A549 (cell line): ENCODE measurements around the gene PRMT5. TPM values are rescaled to one million over a fixed set of nuclear protein-coding genes. Genes with fewer than 3 reads are reported as not detected.

Experiments used
- ATAC-seq, 2 experiments: fragments of 200-7000 bp in 1 of 2; fragments of >200 bp in 1 of 2; cut with Nextera tagmentation in 1 of 2; cut with Tn5 transposase in 1 of 2; 3 replicates each; pipeline versions ENCODE4 v1.8.0 to v1.9.1; 2018 to 2020; ENCODE audit warnings: mild to moderate bottlenecking in 1 of 2, moderate library complexity in 1 of 2
- CTCF ChIA-PET: fragments of 300-600 bp; sonication (Branson Sonifier 250); formaldehyde crosslinking; extraction: SDS; loops from one replicate; lab custom pipeline; 2021; ENCODE audit warnings: antibody characterized with exemption, inconsistent platforms; lab: Yijun Ruan, JAX
- POLR2A ChIA-PET: fragments of 350-600 bp; formaldehyde crosslinking; extraction: SDS; loops from one replicate; lab custom pipeline; 2021; ENCODE audit warnings: antibody characterized with exemption, inconsistent platforms; lab: Yijun Ruan, JAX
- DNase-seq, 2 experiments: peaks; one replicate each; pipeline versions ENCODE4 v3.0.0 to v3.0.0-alpha.2; 2011 to 2016; ENCODE audit warnings: low read depth in 1 of 2, low spot score in 1 of 2
- FAIRE-seq: peaks from 2 replicates; lab custom pipeline; 2011; peaks lifted over from hg19 to GRCh38; lab: Jason Lieb, UNC
- H3K27ac ChIP-seq, 2 experiments: fragments of >200 bp; sonication (Bioruptor Twin); formaldehyde crosslinking; 3 replicates each; pipeline ENCODE4 v1.5.1; 2016 to 2017
- H3K4me1 ChIP-seq: fragments of >200 bp; sonication (Bioruptor Twin); formaldehyde crosslinking; 3 replicates; pipeline ENCODE4 v1.6.1; 2016
- H3K4me2 ChIP-seq: fragments of >200 bp; sonication (Bioruptor Twin); formaldehyde crosslinking; 3 replicates; pipeline ENCODE4 v1.6.1; 2016
- H3K4me3 ChIP-seq: fragments of >200 bp; sonication (Bioruptor Twin); formaldehyde crosslinking; 3 replicates; pipeline ENCODE4 v1.5.1; 2016
- H3K9me3 ChIP-seq: fragments of >200 bp; sonication (Bioruptor Twin); formaldehyde crosslinking; 3 replicates; pipeline ENCODE4 v1.6.1; 2016
- BHLHE40 ChIP-seq: IDR thresholded peaks from 2 replicates; pipeline ENCODE4 v1.6.1; 2012; ENCODE audit warnings: low read depth, low read length, inconsistent platforms
- CBX8 ChIP-seq: fragments of 200-600 bp; sonication (generic); IDR thresholded peaks from 2 replicates; pipeline ENCODE4 v1.6.1; 2016
- CHD2 ChIP-seq: fragments of 150-350 bp; IDR thresholded peaks from 2 replicates; pipeline ENCODE4 v1.6.1; 2014; ENCODE audit warnings: low read length; ENCODE audit not compliant: partially characterized antibody
- CHD4 ChIP-seq: fragments of 200-600 bp; sonication (generic); IDR thresholded peaks from 2 replicates; pipeline ENCODE4 v1.6.1; 2016; ENCODE audit warnings: antibody characterized with exemption, mild to moderate bottlenecking, borderline replicate concordance
- EHF ChIP-seq: fragments of 250-450 bp; sonication (Bioruptor Pico); IDR thresholded peaks from 2 replicates; pipeline ENCODE4 v1.5.0; 2020; ENCODE audit warnings: mild to moderate bottlenecking
- EHMT2 ChIP-seq: fragments of 200-600 bp; sonication (generic); IDR thresholded peaks from 2 replicates; pipeline ENCODE4 v1.6.1; 2016; ENCODE audit warnings: antibody characterized with exemption, low read depth, mild to moderate bottlenecking, moderate library complexity
- FOXS1 ChIP-seq: fragments of 250-450 bp; sonication (Bioruptor Pico); IDR thresholded peaks from 2 replicates; pipeline ENCODE4 v1.5.0; 2020; ENCODE audit warnings: mild to moderate bottlenecking, moderate library complexity
- GATA3 ChIP-seq: IDR thresholded peaks from 2 replicates; pipeline ENCODE4 v1.6.1; 2012; ENCODE audit warnings: borderline replicate concordance
- HDAC2 ChIP-seq: fragments of 200-600 bp; sonication (generic); IDR thresholded peaks from 2 replicates; pipeline ENCODE4 v1.6.1; 2016
- HOXA7 ChIP-seq: fragments of 250-450 bp; sonication (Bioruptor Pico); IDR thresholded peaks from 2 replicates; pipeline ENCODE4 v1.5.0; 2020; ENCODE audit warnings: mild to moderate bottlenecking, moderate library complexity
- HOXB13 ChIP-seq: fragments of 250-450 bp; sonication (Bioruptor Pico); IDR thresholded peaks from 2 replicates; pipeline ENCODE4 v1.5.0; 2020; ENCODE audit warnings: low read depth, mild to moderate bottlenecking, moderate library complexity
- JUN ChIP-seq, 2 experiments: fragments of >200 bp; sonication (Bioruptor Twin); formaldehyde crosslinking; IDR thresholded peaks; 2 replicates in 1 of 2; 3 replicates in 1 of 2; pipeline ENCODE4 v1.6.1; 2016 to 2017
- JUNB ChIP-seq: fragments of >200 bp; sonication (Bioruptor Twin); formaldehyde crosslinking; IDR thresholded peaks from 2 replicates; pipeline ENCODE4 v1.6.1; 2016
- KDM1A ChIP-seq: fragments of 200-600 bp; sonication (generic); IDR thresholded peaks from 2 replicates; pipeline ENCODE4 v1.6.1; 2016; ENCODE audit warnings: low read depth, mild to moderate bottlenecking
- KDM5A ChIP-seq: fragments of 200-600 bp; sonication (generic); IDR thresholded peaks from 2 replicates; pipeline ENCODE4 v1.6.1; 2016; ENCODE audit warnings: antibody characterized with exemption, mild to moderate bottlenecking
- MAFK ChIP-seq: fragments of 450-650 bp; IDR thresholded peaks from 2 replicates; pipeline ENCODE4 v1.6.1; 2014; ENCODE audit not compliant: partially characterized antibody
- NFE2L2 ChIP-seq: fragments of 150-350 bp; conservative IDR thresholded peaks from 2 replicates; pipeline ENCODE4 v1.6.1; 2014; ENCODE audit warnings: low read length
- NR3C1 ChIP-seq: fragments of >200 bp; sonication (Bioruptor Twin); formaldehyde crosslinking; IDR thresholded peaks from 3 replicates; pipeline ENCODE4 v1.6.1; 2017
- PHF8 ChIP-seq: fragments of 200-600 bp; sonication (generic); IDR thresholded peaks from 2 replicates; pipeline ENCODE4 v1.6.1; 2016; ENCODE audit warnings: low read depth, mild to moderate bottlenecking, antibody characterized with exemption, moderate library complexity, borderline replicate concordance
- POLR2A ChIP-seq: IDR thresholded peaks from 2 replicates; pipeline ENCODE4 v1.6.1; 2012; ENCODE audit warnings: mild to moderate bottlenecking, low read length
- RAD21 ChIP-seq, 2 experiments: fragments of >200 bp in 1 of 2; sonication (Bioruptor Twin) in 1 of 2; formaldehyde crosslinking in 1 of 2; IDR thresholded peaks in 1 of 2; conservative IDR thresholded peaks in 1 of 2; 2 replicates in 1 of 2; 3 replicates in 1 of 2; pipeline ENCODE4 v1.6.1; 2012 to 2018; ENCODE audit warnings: inconsistent platforms in 1 of 2
- RARB ChIP-seq: fragments of 250-450 bp; sonication (Bioruptor Pico); IDR thresholded peaks from 2 replicates; pipeline ENCODE4 v1.8.0; 2021; ENCODE audit warnings: mild to moderate bottlenecking, moderate library complexity
- RFX5 ChIP-seq: fragments of 450-650 bp; IDR thresholded peaks from 2 replicates; pipeline ENCODE4 v1.7.1; 2014; ENCODE audit warnings: antibody characterized with exemption, mild to moderate bottlenecking, moderate library complexity
- SMC3 ChIP-seq: fragments of >200 bp; sonication (Bioruptor Twin); formaldehyde crosslinking; IDR thresholded peaks from 3 replicates; pipeline ENCODE4 v1.6.1; 2018; ENCODE audit warnings: inconsistent platforms
- SREBF2 ChIP-seq: fragments of 450-650 bp; IDR thresholded peaks from 2 replicates; pipeline ENCODE4 v1.6.1; 2014; ENCODE audit warnings: mild to moderate bottlenecking, moderate library complexity
- TFCP2L1 ChIP-seq: fragments of 250-450 bp; sonication (Bioruptor Pico); IDR thresholded peaks from 2 replicates; pipeline ENCODE4 v1.5.0; 2021; ENCODE audit warnings: mild to moderate bottlenecking
- TP53 ChIP-seq: fragments of 250-450 bp; sonication (Bioruptor Pico); IDR thresholded peaks from 2 replicates; pipeline ENCODE4 v1.5.0; 2021; ENCODE audit warnings: mild to moderate bottlenecking, moderate library complexity
- ZNF302 ChIP-seq: fragments of 250-450 bp; sonication (Bioruptor Pico); IDR thresholded peaks from 2 replicates; pipeline ENCODE4 v1.9.0; 2021; ENCODE audit warnings: inconsistent platforms, mild to moderate bottlenecking, moderate library complexity
- WGBS: methylation state at CpG from one replicate; pipeline ENCODE4 v1.1.6; 2017; ENCODE audit errors: missing lambda C conversion rate; 5-methylcytosine and 5-hydroxymethylcytosine counted together
- polyA plus RNA-seq, 4 experiments: library from polyadenylated mRNA; depleted of rRNA in 3 of 4; stranded (reverse); fragments of >200 nt; fragmentation: RNase III in 1 of 4; extraction: RNeasy Plus Mini Kit Qiagen cat#74134 plus additional on column Dnase treatment in 1 of 4; gene quantifications; 2 replicates in 3 of 4; 3 replicates in 1 of 4; pipeline ENCODE4 v1.2.3, GENCODE V29; 2011 to 2017
- TF ChIP-seq, protein P1 (sequence below): fragments of 200-600 bp; sonication (generic); IDR thresholded peaks from 2 replicates; pipeline ENCODE4 v1.6.1; 2016; ENCODE audit warnings: antibody characterized with exemption, mild to moderate bottlenecking, moderate library complexity
- TF ChIP-seq, protein P2 (sequence below): IDR thresholded peaks from 2 replicates; pipeline ENCODE4 v1.6.1; 2012
- TF ChIP-seq, protein P3 (sequence below): fragments of 250-450 bp; sonication (Bioruptor Pico); IDR thresholded peaks from 2 replicates; pipeline ENCODE4 v1.5.0; 2020; ENCODE audit warnings: low read depth, mild to moderate bottlenecking, moderate library complexity
- TF ChIP-seq, protein P4 (sequence below): IDR thresholded peaks from 2 replicates; pipeline ENCODE4 v1.6.1; 2012
- TF ChIP-seq, protein P5 (sequence below): fragments of 450-650 bp; IDR thresholded peaks from 2 replicates; pipeline ENCODE4 v1.6.1; 2014; ENCODE audit warnings: antibody characterized with exemption
- TF ChIP-seq, protein P6 (sequence below): fragments of >200 bp; sonication (Bioruptor Twin); formaldehyde crosslinking; IDR thresholded peaks from 2 replicates; pipeline ENCODE4 v1.6.1; 2016
- TF ChIP-seq, protein P7 (sequence below): fragments of >200 bp; sonication (Bioruptor Twin); formaldehyde crosslinking; IDR thresholded peaks from 3 replicates; pipeline ENCODE4 v1.6.1; 2016

PRMT5 gene
- polyA plus RNA-seq, 2 of the 4 experiments (the other 2 are of a cell fraction) = 188 to 214 TPM

DNA sequence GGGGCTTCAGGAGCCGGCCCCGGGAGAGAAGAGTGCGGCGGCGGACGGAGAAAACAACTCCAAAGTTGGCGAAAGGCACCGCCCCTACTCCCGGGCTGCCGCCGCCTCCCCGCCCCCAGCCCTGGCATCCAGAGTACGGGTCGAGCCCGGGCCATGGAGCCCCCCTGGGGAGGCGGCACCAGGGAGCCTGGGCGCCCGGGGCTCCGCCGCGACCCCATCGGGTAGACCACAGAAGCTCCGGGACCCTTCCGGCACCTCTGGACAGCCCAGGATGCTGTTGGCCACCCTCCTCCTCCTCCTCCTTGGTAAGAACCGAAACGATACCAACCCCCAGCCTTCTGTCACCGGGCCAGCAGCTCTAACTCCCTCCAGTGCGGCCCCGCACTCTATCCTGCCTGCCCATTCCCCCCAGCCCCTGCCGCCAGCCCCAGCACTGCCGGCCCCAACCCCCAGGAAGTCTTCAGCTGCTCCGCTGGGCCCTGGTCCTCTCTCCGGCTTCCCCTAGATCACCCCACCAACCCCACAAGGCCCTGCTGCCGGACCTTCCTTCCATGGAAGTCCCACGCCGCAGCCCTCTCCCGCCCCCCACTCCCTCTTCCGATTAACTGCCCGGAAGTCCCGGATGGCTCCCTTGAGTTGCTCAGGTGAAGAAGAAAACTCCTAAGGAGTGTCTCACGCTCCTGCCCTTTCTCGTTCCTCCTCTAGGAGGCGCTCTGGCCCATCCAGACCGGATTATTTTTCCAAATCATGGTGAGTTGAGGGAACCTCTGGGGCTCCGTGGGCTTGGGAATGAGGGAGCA, 56.9 kb downstream of the PRMT5 start:
- Histone ChIP-seq H3K27ac (peak overlapping the region; percentile 94 to 98), H3K9me3 (no peaks in the 10 kb centered on the region), H3K4me1 (peaks cover 21% of the 10 kb centered on the region), H3K4me2 (peak overlapping the region; percentile 81), H3K4me3 (peak overlapping the region; percentile 78)
- CTCF ChIA-PET = interaction anchor here (0.6 to 23.1 kb wide), 39 partner anchors 12 to 319 kb away, joined by 3 to 368 read pairs (median 4); partner anchors contain the start of genes AJUBA, MMP14, PRMT5 and RBM23
- no peak for FAIRE-seq
- DNase-seq = peak; percentile 87 to 90
- peak; percentile 72 to 82 for ATAC-seq
- 1% methylated on average over 22 of the region's 45 CpGs for WGBS
- POLR2A ChIA-PET = interaction anchor here (0.6 to 3.1 kb wide), 10 partner anchors 10 to 300 kb away, joined by 3 to 12 read pairs (median 4); partner anchors contain the start of genes OXA1L, PRMT5 and REM2
- TF ChIP-seq HDAC2 (no peak), ZNF302 (CRISPR knock-in tag) (no peak), JUNB (no peak), CHD4 (no peak), RARB (CRISPR knock-in tag) (no peak), KDM5A (0 out of 2 replicates have a peak, but pooled peaks have one; percentile 17), EHF (CRISPR knock-in tag) (no peak), SMC3 (peak; percentile 57), SREBF2 (no peak), JUN (IDR thresholded peaks at IDR 0.05) (peak in 1 of 2 experiments; percentile 51; a peak in 2 of 5 replicates), PHF8 (peak; percentile 45; the same call in 1 of the 2 replicates), NFE2L2 (peak; percentile 50), KDM1A (0 out of 2 replicates have a peak, but pooled peaks have one; percentile 29), CBX8 (no peak), POLR2A (0 out of 2 replicates have a peak, but pooled peaks have one; percentile 24), NR3C1 (no peak), EHMT2 (no peak), RAD21 (conservative IDR thresholded peaks at IDR 0.05 in 1 of 2, IDR thresholded peaks at IDR 0.05 in 1 of 2) (peak; percentile 69 to 75), RFX5 (no peak), HOXA7 (CRISPR knock-in tag) (no peak), TFCP2L1 (CRISPR knock-in tag) (no peak), HOXB13 (no peak), BHLHE40 (no peak), TP53 (CRISPR knock-in tag) (no peak), CHD2 (no peak), GATA3 (no peak), FOXS1 (CRISPR knock-in tag) (no peak), MAFK (peak; percentile 26)
- TF ChIP-seq, protein P1, sequence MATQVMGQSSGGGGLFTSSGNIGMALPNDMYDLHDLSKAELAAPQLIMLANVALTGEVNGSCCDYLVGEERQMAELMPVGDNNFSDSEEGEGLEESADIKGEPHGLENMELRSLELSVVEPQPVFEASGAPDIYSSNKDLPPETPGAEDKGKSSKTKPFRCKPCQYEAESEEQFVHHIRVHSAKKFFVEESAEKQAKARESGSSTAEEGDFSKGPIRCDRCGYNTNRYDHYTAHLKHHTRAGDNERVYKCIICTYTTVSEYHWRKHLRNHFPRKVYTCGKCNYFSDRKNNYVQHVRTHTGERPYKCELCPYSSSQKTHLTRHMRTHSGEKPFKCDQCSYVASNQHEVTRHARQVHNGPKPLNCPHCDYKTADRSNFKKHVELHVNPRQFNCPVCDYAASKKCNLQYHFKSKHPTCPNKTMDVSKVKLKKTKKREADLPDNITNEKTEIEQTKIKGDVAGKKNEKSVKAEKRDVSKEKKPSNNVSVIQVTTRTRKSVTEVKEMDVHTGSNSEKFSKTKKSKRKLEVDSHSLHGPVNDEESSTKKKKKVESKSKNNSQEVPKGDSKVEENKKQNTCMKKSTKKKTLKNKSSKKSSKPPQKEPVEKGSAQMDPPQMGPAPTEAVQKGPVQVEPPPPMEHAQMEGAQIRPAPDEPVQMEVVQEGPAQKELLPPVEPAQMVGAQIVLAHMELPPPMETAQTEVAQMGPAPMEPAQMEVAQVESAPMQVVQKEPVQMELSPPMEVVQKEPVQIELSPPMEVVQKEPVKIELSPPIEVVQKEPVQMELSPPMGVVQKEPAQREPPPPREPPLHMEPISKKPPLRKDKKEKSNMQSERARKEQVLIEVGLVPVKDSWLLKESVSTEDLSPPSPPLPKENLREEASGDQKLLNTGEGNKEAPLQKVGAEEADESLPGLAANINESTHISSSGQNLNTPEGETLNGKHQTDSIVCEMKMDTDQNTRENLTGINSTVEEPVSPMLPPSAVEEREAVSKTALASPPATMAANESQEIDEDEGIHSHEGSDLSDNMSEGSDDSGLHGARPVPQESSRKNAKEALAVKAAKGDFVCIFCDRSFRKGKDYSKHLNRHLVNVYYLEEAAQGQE = no peak
- TF ChIP-seq, protein P2, sequence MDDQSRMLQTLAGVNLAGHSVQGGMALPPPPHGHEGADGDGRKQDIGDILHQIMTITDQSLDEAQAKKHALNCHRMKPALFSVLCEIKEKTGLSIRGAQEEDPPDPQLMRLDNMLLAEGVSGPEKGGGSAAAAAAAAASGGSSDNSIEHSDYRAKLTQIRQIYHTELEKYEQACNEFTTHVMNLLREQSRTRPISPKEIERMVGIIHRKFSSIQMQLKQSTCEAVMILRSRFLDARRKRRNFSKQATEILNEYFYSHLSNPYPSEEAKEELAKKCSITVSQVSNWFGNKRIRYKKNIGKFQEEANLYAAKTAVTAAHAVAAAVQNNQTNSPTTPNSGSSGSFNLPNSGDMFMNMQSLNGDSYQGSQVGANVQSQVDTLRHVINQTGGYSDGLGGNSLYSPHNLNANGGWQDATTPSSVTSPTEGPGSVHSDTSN = no peak
- TF ChIP-seq, protein P3, sequence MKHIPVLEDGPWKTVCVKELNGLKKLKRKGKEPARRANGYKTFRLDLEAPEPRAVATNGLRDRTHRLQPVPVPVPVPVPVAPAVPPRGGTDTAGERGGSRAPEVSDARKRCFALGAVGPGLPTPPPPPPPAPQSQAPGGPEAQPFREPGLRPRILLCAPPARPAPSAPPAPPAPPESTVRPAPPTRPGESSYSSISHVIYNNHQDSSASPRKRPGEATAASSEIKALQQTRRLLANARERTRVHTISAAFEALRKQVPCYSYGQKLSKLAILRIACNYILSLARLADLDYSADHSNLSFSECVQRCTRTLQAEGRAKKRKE (CRISPR knock-in tag) = no peak
- TF ChIP-seq, protein P4, sequence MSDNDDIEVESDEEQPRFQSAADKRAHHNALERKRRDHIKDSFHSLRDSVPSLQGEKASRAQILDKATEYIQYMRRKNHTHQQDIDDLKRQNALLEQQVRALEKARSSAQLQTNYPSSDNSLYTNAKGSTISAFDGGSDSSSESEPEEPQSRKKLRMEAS = peak; percentile 50
- TF ChIP-seq, protein P5, sequence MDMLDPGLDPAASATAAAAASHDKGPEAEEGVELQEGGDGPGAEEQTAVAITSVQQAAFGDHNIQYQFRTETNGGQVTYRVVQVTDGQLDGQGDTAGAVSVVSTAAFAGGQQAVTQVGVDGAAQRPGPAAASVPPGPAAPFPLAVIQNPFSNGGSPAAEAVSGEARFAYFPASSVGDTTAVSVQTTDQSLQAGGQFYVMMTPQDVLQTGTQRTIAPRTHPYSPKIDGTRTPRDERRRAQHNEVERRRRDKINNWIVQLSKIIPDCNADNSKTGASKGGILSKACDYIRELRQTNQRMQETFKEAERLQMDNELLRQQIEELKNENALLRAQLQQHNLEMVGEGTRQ = no peak
- TF ChIP-seq, protein P6, sequence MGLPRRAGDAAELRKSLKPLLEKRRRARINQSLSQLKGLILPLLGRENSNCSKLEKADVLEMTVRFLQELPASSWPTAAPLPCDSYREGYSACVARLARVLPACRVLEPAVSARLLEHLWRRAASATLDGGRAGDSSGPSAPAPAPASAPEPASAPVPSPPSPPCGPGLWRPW = no peak
- TF ChIP-seq, protein P7, sequence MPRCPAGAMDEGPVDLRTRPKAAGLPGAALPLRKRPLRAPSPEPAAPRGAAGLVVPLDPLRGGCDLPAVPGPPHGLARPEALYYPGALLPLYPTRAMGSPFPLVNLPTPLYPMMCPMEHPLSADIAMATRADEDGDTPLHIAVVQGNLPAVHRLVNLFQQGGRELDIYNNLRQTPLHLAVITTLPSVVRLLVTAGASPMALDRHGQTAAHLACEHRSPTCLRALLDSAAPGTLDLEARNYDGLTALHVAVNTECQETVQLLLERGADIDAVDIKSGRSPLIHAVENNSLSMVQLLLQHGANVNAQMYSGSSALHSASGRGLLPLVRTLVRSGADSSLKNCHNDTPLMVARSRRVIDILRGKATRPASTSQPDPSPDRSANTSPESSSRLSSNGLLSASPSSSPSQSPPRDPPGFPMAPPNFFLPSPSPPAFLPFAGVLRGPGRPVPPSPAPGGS = no peak
